Activated naive CD8-positive, alpha-beta T cell treated with anti-CD3 and anti-CD28 coated beads for 36 hours (primary cell): ENCODE measurements around the gene RGS7. TPM values are rescaled to one million over a fixed set of nuclear protein-coding genes. Genes with fewer than 3 reads are reported as not detected.
"Not testable (repeated sequence)": the region's sequence is repeated elsewhere in the genome, so short reads cannot be mapped to it uniquely, and the experiment has no call there.

Experiments used
- DNase-seq: peaks from one replicate; pipeline ENCODE4 v3.0.0; 2021
- H3K27ac Mint-ChIP-seq: one replicate; pipeline ENCODE4 v1.8.0; 2022; ENCODE audit warnings: mild to moderate bottlenecking, moderate library complexity, mixed read lengths
- H3K27me3 Mint-ChIP-seq: one replicate; pipeline ENCODE4 v1.8.0; 2022; ENCODE audit warnings: mild to moderate bottlenecking, mixed read lengths
- H3K36me3 Mint-ChIP-seq: one replicate; pipeline ENCODE4 v1.8.0; 2021; ENCODE audit warnings: mild to moderate bottlenecking, mixed read lengths
- H3K4me1 Mint-ChIP-seq: one replicate; pipeline ENCODE4 v1.8.0; 2021; ENCODE audit warnings: mixed read lengths
- H3K4me3 Mint-ChIP-seq: one replicate; pipeline ENCODE4 v1.8.0; 2022; ENCODE audit warnings: mild to moderate bottlenecking, moderate library complexity, mixed read lengths
- H3K9me3 Mint-ChIP-seq: one replicate; pipeline ENCODE4 v1.8.0; 2022; ENCODE audit warnings: mixed read lengths
- total RNA-seq, 2 experiments: library from RNA; stranded (reverse); gene quantifications; one replicate each; pipeline ENCODE4 v1.2.3, GENCODE V29; 2021

RGS7 gene
- total RNA-seq, 2 experiments from 2014 or later, result not detected

DNA sequence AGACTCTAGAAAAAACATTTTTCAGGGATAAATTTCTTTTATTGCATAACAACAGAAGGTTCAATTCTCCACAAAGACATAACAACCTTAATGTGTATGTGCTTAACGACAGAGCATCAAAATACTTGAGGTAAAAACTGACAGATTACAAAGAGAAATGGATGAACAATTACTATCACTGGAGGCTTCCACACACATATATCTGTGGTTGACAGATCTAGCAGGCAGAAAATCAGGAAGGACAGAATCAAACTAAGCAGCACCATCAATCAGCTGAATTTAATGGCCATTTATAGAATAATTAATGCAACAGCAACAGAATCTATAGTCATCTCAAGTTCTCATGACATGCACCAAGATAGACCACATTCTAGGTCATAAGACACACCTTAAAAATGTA lies 439.0 kb downstream of the RGS7 start:
- Mint-ChIP-seq H3K27ac (no peak overlapping the region), H3K4me3 (no peak overlapping the region), H3K36me3 (no peaks in the 10 kb centered on the region), H3K4me1 (no peaks in the 10 kb centered on the region), H3K27me3 (no peaks in the 10 kb centered on the region), H3K9me3 (peaks cover 4% of the 10 kb centered on the region)
- no peak for DNase-seq

DNA sequence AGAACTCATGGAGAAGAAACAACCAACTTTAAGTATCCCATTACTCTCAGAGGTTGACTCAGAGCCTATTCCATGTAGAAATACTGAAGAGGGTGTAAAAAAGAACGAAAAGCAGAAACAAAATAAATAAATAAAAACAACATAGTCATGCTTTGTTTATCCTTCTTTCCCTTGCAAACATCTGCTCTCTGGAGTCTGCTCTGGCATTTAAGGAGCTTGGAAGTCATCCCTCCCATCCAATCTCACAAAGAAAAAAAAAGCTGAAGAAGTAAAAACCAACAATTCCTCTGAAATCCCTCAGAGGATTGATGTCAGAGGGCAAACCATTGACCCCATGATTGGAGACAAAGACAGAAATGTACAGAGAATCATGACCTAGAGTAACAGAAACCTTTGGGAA lies 442.5 kb downstream of the RGS7 start:
- H3K27ac Mint-ChIP-seq, result no peak overlapping the region
- no peaks in the 10 kb centered on the region for H3K36me3 Mint-ChIP-seq
- no peaks in the 10 kb centered on the region for H3K27me3 Mint-ChIP-seq
- H3K4me1 Mint-ChIP-seq, result no peaks in the 10 kb centered on the region
- no peak overlapping the region for H3K4me3 Mint-ChIP-seq
- H3K9me3 Mint-ChIP-seq, result no peaks in the 10 kb centered on the region
- DNase-seq, result no peak

DNA sequence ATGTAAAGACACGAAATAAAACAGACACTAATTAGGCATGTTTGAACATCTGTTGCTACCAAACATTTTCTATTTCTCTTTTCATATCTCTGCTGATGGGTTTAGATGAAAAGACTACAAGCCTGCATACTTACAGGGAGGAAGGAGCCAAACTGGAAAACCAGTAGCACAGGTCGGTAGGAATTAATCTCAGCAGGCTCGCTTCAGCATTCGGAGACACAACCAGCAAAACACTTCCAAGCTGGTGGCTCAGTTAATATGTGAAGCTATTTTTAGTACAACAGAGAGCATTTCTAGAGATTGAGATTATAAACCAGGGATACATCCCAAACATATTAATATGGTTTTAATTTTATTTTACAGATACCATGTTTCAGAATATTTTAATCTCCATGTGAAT lies 444.2 kb downstream of the RGS7 start:
- H3K4me3 Mint-ChIP-seq, result no peak overlapping the region
- no peaks in the 10 kb centered on the region for H3K9me3 Mint-ChIP-seq
- no peaks in the 10 kb centered on the region for H3K4me1 Mint-ChIP-seq
- no peak overlapping the region for H3K27ac Mint-ChIP-seq
- H3K27me3 Mint-ChIP-seq, result no peaks in the 10 kb centered on the region
- DNase-seq, result no peak
- H3K36me3 Mint-ChIP-seq, result no peaks in the 10 kb centered on the region

DNA sequence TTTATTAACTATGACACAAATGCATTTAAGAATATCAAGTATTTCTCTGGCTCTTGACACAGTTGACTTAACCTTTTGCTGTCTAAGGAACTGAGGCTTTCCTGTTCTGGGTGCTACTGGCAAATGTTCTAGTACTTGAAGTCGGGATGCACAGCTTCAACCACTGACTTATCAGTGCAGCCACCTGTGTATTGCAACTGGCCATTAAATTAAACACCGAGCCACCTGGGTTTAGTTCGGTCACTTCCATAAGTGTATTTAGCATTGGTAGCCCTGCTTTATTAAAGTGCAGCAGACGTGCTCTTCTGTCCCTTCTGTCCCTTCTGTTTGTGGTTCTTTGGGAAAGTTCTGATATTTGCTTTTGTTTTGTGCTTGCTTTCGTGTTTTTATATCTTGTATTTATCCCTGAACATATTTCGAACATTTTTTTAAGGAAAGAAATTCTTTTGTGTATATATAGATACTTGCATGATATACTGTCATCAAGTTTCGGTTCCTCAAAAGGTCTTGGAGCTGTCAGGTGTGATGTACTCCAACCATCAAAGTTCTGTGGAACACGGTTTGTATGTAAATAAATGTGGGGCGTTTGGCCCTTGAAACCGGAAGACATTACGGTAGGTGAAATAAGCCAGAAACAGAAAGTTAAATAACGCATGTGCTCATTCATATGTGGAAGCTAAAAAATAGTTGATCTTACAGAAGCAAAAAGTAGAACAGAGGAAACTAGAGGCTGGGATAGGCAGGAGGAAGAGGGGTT lies 447.1 kb downstream of the RGS7 start:
- DNase-seq, result no peak
- H3K4me1 Mint-ChIP-seq, result no peaks in the 10 kb centered on the region
- H3K27ac Mint-ChIP-seq, result no peak overlapping the region
- no peaks in the 10 kb centered on the region for H3K9me3 Mint-ChIP-seq
- H3K36me3 Mint-ChIP-seq, result no peaks in the 10 kb centered on the region
- H3K27me3 Mint-ChIP-seq, result no peaks in the 10 kb centered on the region
- no peak overlapping the region for H3K4me3 Mint-ChIP-seq

DNA sequence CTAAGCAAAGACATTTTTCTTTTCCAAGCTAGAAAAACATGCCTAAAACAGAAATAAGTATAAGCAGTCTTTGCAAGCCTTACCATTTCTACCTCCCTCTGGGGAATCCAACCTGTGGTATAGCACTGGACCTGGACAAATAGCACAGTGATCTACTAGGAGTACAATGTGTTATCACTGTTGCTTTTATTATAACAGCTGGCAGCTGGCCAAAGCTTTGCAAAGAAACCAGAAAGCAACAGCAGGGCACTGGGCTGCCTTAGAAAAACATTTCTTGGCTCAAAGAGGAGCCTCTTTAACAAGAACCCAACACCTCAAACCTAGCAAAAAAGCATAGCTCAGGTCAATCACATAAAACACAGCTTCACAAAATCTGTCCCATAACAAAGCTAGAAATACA lies 450.5 kb downstream of the RGS7 start:
- Mint-ChIP-seq H3K36me3 (no peaks in the 10 kb centered on the region), H3K27ac (no peak overlapping the region), H3K9me3 (peaks cover 3% of the 10 kb centered on the region), H3K4me3 (no peak overlapping the region), H3K27me3 (no peaks in the 10 kb centered on the region), H3K4me1 (no peaks in the 10 kb centered on the region)
- DNase-seq, result no peak

DNA sequence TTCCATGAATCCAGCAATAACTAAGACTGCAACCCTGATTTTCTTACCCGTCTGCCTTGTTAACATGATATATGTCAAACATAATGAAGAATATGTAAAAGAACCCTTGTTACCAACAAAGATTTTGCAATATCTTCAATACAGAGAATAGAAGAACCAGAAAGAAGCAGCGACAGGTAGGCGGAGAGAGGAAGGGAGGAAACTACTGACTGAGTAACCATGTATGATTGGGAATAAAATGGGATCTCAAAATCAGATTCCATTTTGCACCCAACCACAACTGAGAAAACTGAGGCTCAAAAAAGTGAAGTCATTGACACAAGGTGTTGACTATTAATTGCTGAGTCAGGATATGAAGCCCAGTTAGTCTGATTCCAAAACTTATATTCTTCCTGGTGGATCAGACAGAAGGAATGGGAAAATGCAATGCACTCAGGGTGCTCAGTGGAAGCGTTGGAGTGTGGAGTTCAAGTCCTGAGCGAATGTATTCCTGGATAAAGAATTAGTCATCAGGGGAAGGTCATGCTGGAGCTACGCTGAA lies 451.7 kb downstream of the RGS7 start:
- Mint-ChIP-seq H3K36me3 (no peaks in the 10 kb centered on the region), H3K4me1 (no peaks in the 10 kb centered on the region), H3K27me3 (no peaks in the 10 kb centered on the region), H3K27ac (no peak overlapping the region), H3K9me3 (peaks cover 3% of the 10 kb centered on the region), H3K4me3 (no peak overlapping the region)
- DNase-seq, result no peak

DNA sequence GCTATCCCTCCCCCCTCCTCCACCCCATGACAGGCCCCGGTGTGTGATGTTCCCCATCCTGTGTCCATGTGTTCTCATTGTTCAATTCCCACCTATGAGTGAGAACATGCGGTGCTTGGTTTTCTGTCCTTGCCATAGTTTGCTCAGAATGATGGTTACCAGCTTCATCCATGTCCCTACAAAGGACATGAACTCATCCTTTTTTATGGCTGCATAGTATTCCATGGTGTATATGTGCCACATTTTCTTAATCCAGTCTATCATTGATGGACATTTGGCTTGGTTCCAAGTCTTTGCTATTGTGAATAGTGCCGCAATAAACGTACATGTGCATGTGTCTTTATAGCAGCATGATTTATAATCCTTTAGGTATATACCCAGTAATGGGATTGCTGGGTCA lies 461.6 kb downstream of the RGS7 start:
- H3K4me1 Mint-ChIP-seq, H3K4me3 Mint-ChIP-seq, H3K36me3 Mint-ChIP-seq, H3K27me3 Mint-ChIP-seq, H3K27ac Mint-ChIP-seq, DNase-seq: not testable (repeated sequence)
- H3K9me3 Mint-ChIP-seq, result peaks cover 16% of the 10 kb centered on the region

DNA sequence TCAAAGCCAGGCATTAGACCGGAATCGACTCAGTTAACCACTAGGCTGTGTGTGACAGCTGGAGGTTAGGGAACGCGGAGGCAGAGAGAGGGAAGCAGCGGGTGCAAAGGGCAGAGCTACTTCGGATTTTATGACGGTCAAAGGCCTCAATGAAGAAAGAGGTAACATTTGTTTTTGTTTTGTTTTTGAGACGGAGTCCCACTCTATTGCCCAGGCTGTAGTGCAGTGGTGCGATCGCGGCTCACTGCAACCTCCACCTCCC lies 468.3 kb downstream of the RGS7 start:
- Mint-ChIP-seq H3K9me3 (peaks cover 5% of the 10 kb centered on the region), H3K4me1 (no peaks in the 10 kb centered on the region), H3K36me3 (no peaks in the 10 kb centered on the region), H3K4me3 (no peak overlapping the region), H3K27ac (no peak overlapping the region), H3K27me3 (peaks cover 3% of the 10 kb centered on the region)
- no peak for DNase-seq

DNA sequence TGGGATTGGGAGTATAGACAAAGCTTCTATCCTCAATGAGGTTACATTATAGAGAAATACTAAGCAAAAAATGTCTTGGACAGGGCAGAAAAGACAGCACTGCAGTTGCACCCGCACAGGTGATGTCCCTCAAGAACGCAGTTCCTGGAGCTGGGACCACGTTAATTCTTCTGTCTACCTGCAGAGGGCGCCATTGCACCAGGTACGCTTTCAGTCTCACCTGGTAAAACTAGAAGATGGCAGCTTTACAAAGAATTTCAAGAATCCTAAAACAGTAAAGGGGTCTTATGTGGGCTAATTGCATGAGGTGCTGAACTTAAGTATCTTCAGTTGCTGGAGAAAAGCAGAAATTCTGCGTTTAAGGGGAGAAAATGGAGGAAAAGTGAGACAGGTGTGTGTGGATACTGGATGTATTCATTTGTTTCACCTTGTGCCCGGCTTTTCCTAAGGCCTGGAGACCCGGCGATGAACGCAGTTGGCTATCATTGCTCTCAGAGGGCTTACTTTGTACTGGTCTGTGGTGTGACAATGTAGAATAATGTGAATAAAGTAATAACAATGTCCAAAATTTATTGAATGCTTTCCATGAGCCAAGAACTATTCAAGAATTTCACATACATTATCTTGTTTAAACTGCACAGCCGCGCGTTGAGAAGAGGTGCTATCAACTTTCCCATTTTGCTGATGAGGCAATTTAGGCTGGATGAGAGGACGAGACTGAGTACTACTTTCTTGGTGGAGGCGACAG lies 468.8 kb downstream of the RGS7 start:
- DNase-seq, result peak; percentile 20
- Mint-ChIP-seq H3K4me3 (no peak overlapping the region), H3K27ac (no peak overlapping the region), H3K36me3 (no peaks in the 10 kb centered on the region), H3K27me3 (peaks cover 3% of the 10 kb centered on the region), H3K9me3 (peaks cover 7% of the 10 kb centered on the region), H3K4me1 (no peaks in the 10 kb centered on the region)

DNA sequence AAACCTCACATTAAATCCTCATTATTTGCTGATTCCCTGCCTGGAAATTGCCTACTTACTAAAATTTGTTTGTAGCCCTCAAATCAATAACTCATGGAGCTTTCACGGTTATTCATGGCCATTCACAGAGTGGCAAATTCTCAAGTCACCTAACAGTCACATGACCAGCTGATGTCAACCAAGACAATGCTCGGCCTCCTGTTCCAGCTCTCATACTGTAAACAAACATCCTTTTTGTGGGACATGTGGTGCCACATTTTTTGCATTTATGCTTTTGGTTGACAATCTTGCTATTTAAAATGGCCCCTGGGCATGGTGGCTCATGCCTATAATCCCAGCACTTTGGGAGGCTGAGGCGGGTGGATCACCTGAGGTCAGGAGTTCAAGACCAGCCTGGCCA lies 473.5 kb downstream of the RGS7 start:
- no peak overlapping the region for H3K27ac Mint-ChIP-seq
- H3K4me1 Mint-ChIP-seq, result no peaks in the 10 kb centered on the region
- H3K9me3 Mint-ChIP-seq, result peaks cover 4% of the 10 kb centered on the region
- no peak overlapping the region for H3K4me3 Mint-ChIP-seq
- no peak for DNase-seq
- no peaks in the 10 kb centered on the region for H3K36me3 Mint-ChIP-seq
- peaks cover 3% of the 10 kb centered on the region for H3K27me3 Mint-ChIP-seq

DNA sequence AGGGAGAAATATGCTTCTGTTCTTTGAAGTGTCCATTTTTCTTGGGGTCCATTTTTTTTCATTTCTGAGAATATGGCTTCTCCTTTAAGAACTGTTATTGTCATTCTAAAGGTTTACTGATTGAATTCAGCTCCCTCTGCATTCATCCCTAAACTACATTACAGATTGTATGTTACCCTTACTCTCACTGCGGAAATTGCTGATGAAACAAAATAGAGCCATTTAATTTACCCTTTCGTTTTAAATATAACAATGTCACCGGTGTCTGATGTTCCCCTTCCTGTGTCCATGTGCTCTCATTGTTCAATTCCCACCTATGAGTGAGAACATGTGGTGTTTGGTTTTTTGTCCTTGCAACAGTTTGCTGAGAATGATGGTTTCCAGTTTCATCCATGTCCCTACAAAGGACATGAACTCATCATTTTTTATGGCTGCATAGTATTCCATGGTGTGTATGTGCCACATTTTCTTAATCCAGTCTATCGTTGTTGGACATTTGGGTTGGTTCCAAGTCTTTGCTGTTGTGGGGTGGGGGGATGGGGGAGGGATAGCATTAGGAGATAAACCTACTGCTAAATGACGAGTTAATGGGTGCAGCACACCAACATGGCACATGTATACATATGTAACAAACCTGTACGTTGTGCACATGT lies 474.2 kb downstream of the RGS7 start:
- H3K36me3 Mint-ChIP-seq, H3K9me3 Mint-ChIP-seq, H3K27me3 Mint-ChIP-seq, H3K4me1 Mint-ChIP-seq, H3K4me3 Mint-ChIP-seq, H3K27ac Mint-ChIP-seq, DNase-seq: not testable (repeated sequence)

DNA sequence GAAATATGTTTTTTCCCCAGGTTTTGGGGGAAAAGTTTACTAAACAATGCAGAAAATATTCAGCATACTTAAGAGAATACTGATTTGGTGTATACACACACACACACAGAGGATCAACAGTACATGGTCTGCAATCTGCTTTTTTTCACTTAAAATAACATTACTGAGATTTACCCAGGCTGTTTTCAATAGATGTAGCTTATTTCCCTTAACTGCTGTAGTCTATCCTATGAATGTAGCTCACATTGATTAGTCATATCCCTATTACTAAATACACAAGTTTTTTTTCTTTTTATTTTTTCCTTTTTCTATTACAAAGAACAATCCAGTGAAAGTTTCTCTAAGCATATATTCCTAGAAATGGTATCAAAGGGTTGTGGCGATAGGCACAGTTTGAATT lies 478.4 kb downstream of the RGS7 start:
- peaks cover 8% of the 10 kb centered on the region for H3K9me3 Mint-ChIP-seq

DNA sequence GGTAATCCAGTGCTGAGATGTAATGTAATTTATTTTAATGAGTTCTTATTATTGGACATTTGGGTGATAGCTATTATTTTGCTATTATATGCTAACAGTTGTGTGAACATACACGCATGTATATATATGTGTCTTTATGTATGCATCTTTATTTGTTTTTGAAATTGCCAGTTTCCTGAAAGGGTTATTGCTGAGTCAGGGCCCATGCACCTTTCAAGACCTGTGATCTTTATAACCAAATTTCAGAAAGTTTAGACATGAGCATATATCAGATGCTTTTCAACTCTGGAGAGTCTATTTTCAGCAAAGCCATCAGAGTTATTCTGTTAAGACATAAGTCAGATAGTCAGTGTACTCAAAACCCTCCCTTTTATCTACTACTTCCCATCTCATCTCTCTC lies 479.4 kb downstream of the RGS7 start:
- no peaks in the 10 kb centered on the region for H3K4me1 Mint-ChIP-seq
- no peak for DNase-seq
- no peak overlapping the region for H3K4me3 Mint-ChIP-seq
- no peaks in the 10 kb centered on the region for H3K36me3 Mint-ChIP-seq
- H3K9me3 Mint-ChIP-seq, result peaks cover 6% of the 10 kb centered on the region
- H3K27ac Mint-ChIP-seq, result no peak overlapping the region
- H3K27me3 Mint-ChIP-seq, result no peaks in the 10 kb centered on the region

More for the DNA sequence above, 478.4 kb downstream of the RGS7 start:
- no peaks in the 10 kb centered on the region for H3K36me3 Mint-ChIP-seq
- DNase-seq, result no peak
- no peaks in the 10 kb centered on the region for H3K27me3 Mint-ChIP-seq
- no peak overlapping the region for H3K4me3 Mint-ChIP-seq
- H3K27ac Mint-ChIP-seq, result no peak overlapping the region
- no peaks in the 10 kb centered on the region for H3K4me1 Mint-ChIP-seq

DNA sequence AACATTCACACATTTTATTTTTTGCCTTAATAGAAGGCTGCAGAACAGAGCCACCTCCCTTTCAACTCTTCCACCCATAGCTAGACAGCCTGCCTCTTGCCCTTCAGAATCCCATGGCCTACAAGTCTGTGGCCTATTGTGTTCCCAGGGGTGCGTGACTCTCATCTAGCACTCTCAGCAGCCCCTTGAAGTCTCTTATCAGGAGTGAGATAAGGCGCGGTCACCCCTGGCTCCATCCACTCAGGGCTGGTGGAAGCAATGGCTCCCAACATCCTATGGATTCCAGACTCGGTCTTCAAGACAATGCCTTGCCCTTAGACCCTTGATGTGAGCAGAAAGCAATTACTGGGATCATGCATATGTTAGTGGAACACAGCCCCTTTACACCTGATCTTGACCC lies 480.9 kb downstream of the RGS7 start:
- no peaks in the 10 kb centered on the region for H3K4me1 Mint-ChIP-seq
- no peaks in the 10 kb centered on the region for H3K27me3 Mint-ChIP-seq
- no peak overlapping the region for H3K4me3 Mint-ChIP-seq
- no peak overlapping the region for H3K27ac Mint-ChIP-seq
- H3K9me3 Mint-ChIP-seq, result peaks cover 6% of the 10 kb centered on the region
- no peaks in the 10 kb centered on the region for H3K36me3 Mint-ChIP-seq
- no peak for DNase-seq

DNA sequence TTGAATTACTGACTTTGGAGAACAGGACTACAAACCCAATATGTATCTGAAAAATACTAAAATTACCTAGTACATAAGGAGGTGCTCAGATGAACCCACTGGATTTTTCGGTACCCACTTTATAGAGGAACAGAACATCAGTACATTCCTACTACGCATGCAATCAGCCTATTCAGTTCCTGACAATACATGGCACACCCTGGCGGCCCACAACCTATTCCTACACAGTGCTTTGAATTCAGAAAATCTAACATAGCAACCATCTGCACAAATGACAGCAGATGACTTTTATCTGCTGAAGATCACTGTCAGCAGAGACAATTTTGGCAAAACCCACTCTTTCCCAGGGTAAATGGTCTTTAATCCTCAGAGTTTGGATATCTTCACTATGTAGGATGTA lies 487.9 kb downstream of the RGS7 start:
- Mint-ChIP-seq H3K4me1 (no peaks in the 10 kb centered on the region), H3K36me3 (no peaks in the 10 kb centered on the region), H3K27ac (no peak overlapping the region), H3K4me3 (no peak overlapping the region), H3K9me3 (no peaks in the 10 kb centered on the region), H3K27me3 (no peaks in the 10 kb centered on the region)
- no peak for DNase-seq
